ENCODE results near the gene IGDCC3.

The IGDCC3 gene

GRCh38 chr15:65346856-65347598 is 30.8 kb downstream of the IGDCC3 start:
- Histone ChIP-seq H3K9ac (no peak overlapping the region), H3K36me3 (ENCODE audit: insufficient read depth) (no peaks in the 10 kb centered on the region), H3K4me1 (ENCODE audit: low read depth, poor library complexity, severe bottlenecking) (no peaks in the 10 kb centered on the region), H3K27me3 (ENCODE audit: insufficient read depth, low read depth) (no peaks in the 10 kb centered on the region), H3K27ac (no peak overlapping the region), H3K4me3 (IDR thresholded peaks at IDR 0.05; ENCODE audit: insufficient read depth, low read depth, low read length) (no peak overlapping the region), H4K20me1 (ENCODE audit: insufficient read depth) (no peaks in the 10 kb centered on the region), H3K79me2 (ENCODE audit: insufficient read depth, low read depth) (no peaks in the 10 kb centered on the region), H3K4me2 (no peak overlapping the region), H2AFZ (ENCODE audit: low read depth) (no peak overlapping the region)
- TF ChIP-seq CTCF (conservative IDR thresholded peaks at IDR 0.05; ENCODE audit: low read depth, low read length), result no peak

- no peaks in the 10 kb centered on the region for H4K20me1 ChIP-seq (ENCODE audit: insufficient read depth)
- TF ChIP-seq CTCF (conservative IDR thresholded peaks at IDR 0.05; ENCODE audit: low read depth, low read length), result no peak
- no peak overlapping the region for H2AFZ ChIP-seq (ENCODE audit: low read depth)
- H3K4me3 ChIP-seq (IDR thresholded peaks at IDR 0.05; ENCODE audit: insufficient read depth, low read depth, low read length), result no peak overlapping the region
- H3K9ac ChIP-seq, result no peak overlapping the region
- H3K27ac ChIP-seq, result no peak overlapping the region
- no peak overlapping the region for H3K4me2 ChIP-seq
- H3K27me3 ChIP-seq (ENCODE audit: insufficient read depth, low read depth), result no peaks in the 10 kb centered on the region
- no peaks in the 10 kb centered on the region for H3K79me2 ChIP-seq (ENCODE audit: insufficient read depth, low read depth)
- no peaks in the 10 kb centered on the region for H3K36me3 ChIP-seq (ENCODE audit: insufficient read depth)
- H3K4me1 ChIP-seq (ENCODE audit: low read depth, poor library complexity, severe bottlenecking), result no peaks in the 10 kb centered on the region
These were observed 32.9 kb downstream of the IGDCC3 start for GRCh38 chr15:65344914-65345275.

DNA sequence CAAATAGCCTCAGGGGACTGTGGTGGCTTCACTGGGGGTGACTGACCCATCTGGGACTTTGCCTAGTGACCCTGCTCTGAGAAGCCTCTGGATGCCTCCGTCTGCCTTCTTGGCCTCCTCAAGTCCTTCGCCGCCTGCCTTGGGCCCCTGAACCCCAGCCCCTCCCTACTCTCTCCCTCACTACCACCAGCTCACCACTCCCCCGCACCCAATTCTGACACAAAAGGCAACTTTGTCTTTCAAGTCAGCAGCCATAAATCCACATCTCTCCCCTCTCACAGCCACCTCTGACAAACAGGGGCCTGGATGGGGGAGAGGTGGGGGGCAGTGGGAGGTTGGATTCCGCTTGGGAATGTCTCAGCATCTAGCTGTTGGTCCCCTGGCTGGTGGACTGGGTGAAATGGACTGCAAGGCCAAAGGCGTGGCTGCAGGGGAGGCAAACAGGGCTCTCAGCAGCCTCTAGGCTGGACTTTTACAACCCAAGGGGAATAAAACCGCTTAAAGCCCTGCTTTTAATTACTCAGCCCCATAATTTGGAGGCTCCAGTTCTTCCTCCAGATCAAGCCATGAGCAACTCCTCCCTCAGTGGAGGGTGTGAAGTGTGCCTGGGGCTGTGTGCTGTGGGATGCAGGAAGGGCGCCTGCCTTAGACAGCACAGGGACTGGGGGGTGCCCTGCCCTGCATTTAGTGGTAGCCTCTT is 33.4 kb downstream of the IGDCC3 start:
- H3K4me1 ChIP-seq (ENCODE audit: low read depth, poor library complexity, severe bottlenecking), result no peaks in the 10 kb centered on the region
- no peak overlapping the region for H2AFZ ChIP-seq (ENCODE audit: low read depth)
- no peaks in the 10 kb centered on the region for H3K79me2 ChIP-seq (ENCODE audit: insufficient read depth, low read depth)
- H4K20me1 ChIP-seq (ENCODE audit: insufficient read depth), result no peaks in the 10 kb centered on the region
- no peak overlapping the region for H3K4me2 ChIP-seq
- H3K27ac ChIP-seq, result no peak overlapping the region
- H3K36me3 ChIP-seq (ENCODE audit: insufficient read depth), result no peaks in the 10 kb centered on the region
- TF ChIP-seq CTCF (conservative IDR thresholded peaks at IDR 0.05; ENCODE audit: low read depth, low read length), result no peak
- H3K9ac ChIP-seq, result no peak overlapping the region
- H3K27me3 ChIP-seq (ENCODE audit: insufficient read depth, low read depth), result no peaks in the 10 kb centered on the region
- H3K4me3 ChIP-seq (IDR thresholded peaks at IDR 0.05; ENCODE audit: insufficient read depth, low read depth, low read length), result no peak overlapping the region

DNA sequence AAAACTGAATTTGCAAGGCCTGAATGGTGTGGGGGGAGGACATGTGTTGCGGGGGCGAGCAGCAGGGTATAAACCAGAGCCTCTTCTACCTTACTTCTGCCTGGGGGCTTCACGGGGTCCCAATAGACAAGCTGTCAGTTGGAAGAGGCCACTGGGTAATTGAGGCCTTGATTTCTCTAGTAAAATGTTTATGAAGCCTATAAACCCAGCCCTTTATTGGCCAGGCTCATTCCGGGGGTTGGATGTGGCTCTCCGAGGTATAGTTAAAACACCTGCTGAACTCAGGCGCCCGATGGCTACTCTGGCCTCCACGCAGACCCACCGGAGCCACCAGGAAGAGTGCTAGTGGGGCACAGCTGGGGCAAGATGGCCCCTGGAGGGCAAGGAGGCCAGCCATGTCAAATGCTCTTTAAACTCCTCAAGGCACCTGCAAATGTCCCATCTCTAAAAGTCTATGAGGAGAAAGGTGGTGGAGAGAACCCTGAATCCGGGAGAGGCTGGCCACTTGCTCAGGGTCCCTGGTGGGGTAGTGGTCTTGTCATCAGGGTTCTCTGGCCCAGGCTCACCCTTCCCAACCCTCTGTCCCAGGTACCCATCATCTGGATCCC is 34.3 kb downstream of the IGDCC3 start:
- TF ChIP-seq CTCF (conservative IDR thresholded peaks at IDR 0.05; ENCODE audit: low read depth, low read length), result no peak
- Histone ChIP-seq H3K4me3 (IDR thresholded peaks at IDR 0.05; ENCODE audit: insufficient read depth, low read depth, low read length) (no peak overlapping the region), H2AFZ (ENCODE audit: low read depth) (no peak overlapping the region), H3K4me1 (ENCODE audit: low read depth, poor library complexity, severe bottlenecking) (no peaks in the 10 kb centered on the region), H3K9ac (no peak overlapping the region), H3K27ac (no peak overlapping the region), H3K79me2 (ENCODE audit: insufficient read depth, low read depth) (no peaks in the 10 kb centered on the region), H4K20me1 (ENCODE audit: insufficient read depth) (no peaks in the 10 kb centered on the region), H3K27me3 (ENCODE audit: insufficient read depth, low read depth) (no peaks in the 10 kb centered on the region), H3K4me2 (no peak overlapping the region), H3K36me3 (ENCODE audit: insufficient read depth) (no peaks in the 10 kb centered on the region)
